GM18508 (cell line): ENCODE data around the gene GPX2.

Experiments
- ATAC-seq: cut with Tn5 transposase; IDR thresholded peaks from one replicate; pipeline ENCODE4 v1.9.1; 2021; ENCODE audit warnings: moderate number of reproducible peaks; ENCODE audit not compliant: insufficient read depth, unreplicated experiment

The GPX2 gene

DNA sequence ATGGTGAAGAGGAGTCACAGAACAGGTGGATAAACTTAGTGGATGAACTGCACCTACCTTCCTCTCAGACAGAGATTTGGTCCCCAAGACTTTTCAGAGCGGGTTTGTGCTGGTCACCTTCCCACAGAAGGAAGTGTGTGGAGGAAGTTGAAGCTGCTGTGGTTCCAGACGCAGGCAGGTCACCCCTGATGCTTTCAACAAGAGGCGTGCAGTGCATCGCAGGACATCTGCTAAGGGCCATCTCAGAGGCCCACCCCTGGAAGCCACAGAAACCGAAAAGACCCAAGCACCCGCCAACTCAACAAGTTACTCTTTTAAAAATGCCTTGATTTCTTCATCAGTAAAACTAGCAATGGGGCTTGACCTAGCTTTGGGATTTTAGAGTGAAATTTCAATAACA, 1.0 kb upstream of the GPX2 start:
- no peak for ATAC-seq

DNA sequence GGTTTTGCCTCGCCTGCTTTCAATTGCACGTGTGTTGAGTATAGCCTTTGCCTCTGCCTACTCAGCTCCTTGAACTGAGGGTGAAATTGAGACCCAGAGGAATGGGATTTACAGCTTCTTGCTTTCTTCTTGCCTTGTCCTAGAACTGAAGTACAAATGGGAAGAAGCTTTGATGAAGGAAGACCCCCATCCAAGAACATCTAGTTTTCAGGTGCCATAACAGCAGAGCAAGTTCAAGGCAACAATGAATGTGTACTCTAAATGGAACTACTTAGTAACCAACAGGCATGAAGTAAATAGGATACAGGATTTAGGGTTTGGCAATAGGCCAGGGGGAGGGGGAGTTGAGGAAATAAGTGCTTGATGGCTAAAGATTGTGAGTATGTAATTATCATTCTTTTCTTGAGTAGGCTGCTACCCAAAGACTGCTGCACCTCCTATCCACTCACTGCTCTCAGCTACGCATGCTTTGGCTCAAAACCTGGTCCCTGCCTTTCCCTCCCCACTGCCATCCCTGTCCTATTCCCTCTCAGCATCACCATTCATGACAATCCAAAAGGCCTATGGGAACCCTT, 2.1 kb downstream of the GPX2 start:
- ATAC-seq: no peak

DNA sequence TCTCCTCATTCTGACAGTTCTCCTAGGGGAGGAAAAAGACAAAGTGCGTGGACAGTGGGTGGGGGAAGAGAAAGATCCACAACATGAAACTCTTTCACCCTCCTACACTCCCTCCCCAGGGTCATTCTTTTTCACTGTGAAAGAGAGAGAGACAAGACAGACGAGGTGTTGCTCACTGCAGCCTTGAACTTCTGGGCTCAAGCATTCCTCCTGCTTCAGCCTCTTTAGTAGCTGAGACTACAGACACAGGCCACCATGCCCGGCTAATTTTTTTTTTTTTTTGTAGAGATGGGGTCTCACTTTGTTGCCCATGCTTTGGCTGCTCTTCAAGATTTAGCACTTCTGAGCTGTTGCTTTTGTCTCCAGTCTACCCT, 2.7 kb downstream of the GPX2 start:
- no peak for ATAC-seq

DNA sequence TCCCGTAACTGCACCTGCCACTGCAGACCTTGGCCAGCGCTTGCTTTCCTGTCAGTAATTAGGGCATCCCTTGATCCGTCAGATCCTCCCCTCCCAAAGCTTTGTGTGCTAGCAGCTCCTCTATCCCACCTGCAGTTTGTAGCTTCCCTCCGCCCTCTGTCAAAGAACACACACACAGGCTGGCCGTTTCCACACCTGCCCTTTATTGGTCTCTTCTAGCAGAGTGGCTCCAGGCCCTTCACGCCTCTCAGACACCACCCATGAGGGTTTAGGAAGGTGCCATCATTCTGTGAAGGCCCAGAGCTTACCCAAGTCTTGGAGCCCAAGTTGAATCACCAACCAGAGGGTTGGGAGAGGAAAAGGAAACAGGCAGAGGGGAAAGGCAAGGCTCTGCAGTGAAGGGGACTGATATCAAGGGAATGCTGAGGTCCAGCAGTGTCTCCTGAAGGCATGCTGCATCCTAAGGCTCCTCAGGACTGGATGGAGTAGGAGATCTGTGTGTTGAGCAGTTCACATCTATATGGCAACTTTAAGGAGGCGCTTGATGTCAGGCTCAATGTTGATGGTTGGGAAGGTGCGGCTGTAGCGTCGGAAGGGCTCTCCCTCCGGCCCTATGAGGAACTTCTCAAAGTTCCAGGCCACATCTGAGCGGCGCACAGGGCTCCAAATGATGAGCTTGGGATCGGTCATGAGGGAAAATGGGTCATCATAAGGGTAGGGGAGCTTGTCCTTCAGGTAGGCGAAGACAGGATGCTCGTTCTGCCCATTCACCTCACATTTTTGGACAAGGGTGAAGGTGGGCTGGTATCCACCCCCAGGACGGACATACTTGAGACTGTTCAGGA, 3.4 kb downstream of the GPX2 start:
- no peak for ATAC-seq

DNA sequence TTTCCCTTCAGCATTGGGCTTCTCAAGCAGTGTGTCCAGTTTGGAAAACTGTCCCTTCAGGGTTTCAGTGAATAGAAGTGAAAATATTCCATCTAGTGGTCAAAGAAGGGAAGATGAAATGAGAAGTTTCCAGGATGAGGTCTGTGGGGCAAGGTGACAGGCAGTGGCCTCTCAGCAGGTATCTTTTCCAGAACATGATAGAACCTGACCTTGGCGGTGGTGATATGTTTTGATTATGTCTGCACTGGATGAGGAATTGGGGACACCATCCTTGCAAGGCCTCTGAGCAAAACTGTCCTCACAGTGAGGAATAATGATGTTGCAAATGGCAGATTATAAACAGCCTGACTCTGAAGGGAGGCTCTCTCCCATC, 4.7 kb downstream of the GPX2 start:
- ATAC-seq: no peak

DNA sequence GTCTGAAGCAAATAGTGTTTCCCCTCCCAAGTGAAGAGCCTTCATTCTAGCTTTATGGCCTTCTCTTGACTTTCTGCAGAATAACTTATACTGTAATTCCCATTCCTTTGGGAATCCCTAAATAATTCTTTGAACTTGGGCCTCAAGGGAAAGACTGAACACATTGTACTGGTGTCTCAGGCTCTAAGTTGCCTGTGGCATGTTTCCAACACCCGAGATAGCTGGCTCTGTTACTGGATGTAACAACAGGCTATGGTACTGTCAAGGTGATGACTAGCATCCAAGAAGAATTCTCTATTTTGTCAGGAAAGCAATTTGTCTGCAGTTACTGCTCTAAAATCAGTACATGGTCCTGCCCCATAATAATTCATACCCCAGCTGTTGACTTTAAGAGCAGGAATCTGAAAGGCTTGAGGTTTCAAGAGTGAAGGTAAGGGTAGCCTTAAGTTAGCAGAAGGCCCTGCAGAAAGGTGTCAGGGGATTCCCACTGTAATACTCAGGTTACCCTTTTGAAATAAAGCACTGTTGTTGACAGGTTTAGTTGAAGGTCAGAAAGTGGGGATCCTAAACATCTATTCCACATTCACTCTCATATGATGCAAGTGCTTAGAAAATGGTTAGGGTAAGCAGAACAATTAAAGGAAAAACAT, 5.2 kb downstream of the GPX2 start:
- no peak for ATAC-seq

DNA sequence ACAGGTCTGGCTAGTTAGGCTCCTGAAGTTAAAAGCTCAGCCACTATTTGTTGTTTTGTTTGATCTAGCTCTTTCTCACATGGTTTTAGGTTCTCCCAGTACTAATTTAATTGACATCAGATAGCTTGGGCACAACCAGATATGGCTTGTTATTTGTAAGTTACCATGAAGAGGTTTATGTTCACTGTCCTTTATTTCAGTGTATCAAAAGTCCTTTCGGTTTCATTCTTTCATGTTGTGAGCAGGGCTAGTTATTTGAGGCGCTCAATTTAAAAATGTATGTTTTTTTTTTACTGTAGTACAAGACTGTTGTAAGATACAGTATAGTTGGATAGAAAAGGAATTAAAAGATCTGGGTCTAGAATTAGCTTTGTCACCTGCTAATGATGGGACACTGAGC, 7.0 kb downstream of the GPX2 start:
- ATAC-seq: no peak

DNA sequence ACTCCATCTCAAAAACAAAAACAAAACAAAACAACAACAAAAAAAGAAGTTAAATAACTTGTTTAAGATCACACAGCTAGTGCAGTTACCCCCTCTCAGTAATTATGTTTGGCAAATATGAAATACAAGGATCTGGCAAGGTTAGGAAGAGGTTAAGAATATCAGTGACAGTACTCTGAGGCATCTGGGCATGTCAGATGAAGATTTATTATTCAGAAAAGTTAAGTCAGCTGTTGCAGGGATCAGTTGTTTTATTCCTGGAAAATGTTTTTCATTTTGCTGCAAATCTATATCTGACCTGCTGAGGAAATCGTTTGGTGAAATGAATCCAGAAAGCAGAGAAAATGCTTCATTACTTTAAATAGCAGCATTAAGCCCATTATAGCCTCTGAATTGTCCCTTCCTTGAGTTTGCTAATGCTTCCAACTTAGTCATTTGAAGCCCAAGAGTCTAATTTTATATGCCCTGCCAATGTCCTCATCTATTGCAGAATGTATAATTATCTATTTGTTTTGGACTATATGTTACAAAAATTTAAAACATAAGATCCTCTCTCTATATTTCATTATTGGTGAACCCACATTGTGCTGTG, 8.1 kb downstream of the GPX2 start:
- ATAC-seq: no peak

DNA sequence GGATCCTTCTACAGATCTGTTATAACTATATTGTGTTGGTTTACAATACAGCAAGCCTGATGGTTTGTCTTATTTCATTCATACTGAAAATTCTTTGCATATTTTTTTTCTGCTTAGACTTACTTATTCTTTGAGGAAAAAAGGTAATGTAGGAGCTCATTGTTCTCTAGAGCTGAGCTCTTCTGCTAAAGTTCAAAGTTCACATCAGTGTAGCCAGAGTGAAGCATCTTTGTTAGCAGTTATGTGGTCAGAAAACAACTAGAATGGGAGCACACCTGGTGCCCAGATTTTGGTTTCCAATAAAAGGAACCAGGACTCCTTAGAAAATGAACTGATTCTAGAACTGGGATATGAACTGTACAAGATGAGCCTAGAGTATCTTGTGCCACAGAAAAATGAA, 10.3 kb downstream of the GPX2 start:
- ATAC-seq: no peak

DNA sequence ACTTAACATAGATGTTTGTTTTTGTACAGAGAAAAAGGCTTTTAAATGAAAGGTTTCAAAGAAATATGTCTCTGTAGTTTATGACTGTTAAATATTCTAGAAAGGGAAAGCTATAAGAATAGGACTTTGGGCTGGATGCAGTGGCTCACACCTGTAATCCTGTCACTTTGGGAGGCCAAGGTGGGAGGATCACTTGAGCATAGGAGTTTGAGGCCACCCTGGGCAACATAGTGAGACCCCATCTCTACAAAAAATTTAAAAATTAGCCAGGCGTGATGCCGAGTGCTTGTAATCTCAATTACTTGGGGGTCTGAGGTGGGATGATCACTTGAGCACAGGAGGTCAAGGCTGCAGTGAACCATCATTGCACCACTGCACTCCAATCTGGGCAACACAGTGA, 11.4 kb downstream of the GPX2 start:
- ATAC-seq: no peak

DNA sequence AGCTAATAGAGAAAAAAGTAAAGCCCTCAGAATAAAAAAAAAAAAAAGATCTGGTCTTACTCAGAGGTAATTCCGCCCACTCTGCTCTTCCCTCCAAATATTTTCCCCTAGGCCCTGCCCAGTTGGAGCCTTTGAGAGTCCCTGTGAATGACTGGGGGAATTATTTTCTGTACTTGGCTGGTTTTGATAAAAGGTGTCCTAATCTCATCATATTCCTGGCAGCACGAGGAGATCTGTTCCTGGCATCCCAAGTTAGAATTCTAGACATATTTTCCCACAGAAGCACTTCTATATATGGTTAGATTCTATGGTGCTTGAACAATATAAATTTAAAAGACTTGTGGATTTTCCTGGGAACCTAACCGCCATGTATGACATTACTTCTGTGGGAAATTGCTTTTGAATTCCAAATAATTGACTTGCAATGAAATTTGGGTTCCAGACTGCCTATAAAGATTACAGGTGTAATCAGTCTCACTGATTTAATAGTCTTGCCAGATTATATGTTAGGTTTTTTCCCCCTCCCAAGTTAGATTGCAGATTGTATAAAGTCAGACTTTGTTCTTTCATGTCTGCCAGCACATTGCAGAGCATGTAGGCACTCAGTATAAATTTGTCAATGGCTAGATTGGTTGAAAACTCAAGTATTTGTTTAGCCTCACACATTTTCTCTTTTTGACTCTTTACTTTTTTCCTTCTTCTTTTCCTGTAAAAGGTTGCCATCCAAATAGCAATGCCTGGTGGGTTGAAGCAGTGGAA, 12.3 kb downstream of the GPX2 start:
- no peak for ATAC-seq

DNA sequence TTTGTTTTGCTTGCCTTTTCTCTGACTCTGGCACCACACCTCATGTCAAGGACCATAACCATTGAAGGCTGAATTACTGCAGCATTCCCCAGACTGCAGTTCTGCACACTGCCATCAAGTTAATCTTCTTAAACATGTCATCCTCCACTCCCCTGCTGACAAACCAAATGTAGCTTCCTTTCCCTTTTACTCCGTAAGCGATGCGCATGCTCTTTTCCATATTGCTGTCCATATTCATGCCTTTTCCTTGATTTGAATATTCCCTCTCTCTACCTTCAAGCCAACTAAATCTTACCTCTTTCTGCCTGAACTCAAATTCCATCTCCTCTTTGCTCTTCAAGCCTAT, 13.6 kb downstream of the GPX2 start:
- ATAC-seq: no peak

DNA sequence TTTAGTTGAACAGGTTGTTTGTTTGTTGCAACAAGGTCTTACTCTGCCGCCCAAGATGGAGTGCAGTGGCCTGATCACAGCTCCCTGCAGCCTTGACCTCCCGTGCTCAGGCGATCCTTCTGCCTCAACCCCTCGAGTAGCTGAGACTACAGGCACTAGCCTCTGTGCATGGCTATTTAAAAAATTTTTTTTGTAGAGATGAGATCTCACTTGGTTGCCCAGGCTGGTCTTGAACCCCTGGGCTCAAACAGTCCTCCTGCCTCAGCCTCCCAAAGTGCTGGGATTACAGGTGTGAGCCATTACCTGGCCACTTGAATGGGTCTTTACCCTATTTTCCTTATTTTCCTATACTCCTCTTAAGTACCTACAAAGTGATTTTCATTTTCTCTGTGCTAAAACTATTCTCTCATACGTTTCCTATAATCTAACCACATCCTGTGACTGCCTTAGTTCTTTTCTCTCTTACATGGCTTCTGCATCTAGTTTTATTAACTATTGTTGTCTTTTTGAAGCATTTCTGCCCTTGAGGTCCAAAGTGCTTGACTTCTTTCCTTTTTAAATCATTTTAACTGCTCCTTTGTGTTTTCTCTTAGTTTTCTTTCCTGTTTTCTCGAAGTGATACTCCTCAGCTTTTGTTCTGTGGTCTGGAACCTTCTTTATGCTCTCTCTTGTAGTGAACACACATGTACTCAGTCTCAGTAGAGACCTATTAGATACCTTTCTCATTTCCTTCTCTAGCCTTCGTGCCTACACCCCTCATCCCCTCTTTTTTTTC, 14.1 kb downstream of the GPX2 start:
- ATAC-seq: no peak

DNA sequence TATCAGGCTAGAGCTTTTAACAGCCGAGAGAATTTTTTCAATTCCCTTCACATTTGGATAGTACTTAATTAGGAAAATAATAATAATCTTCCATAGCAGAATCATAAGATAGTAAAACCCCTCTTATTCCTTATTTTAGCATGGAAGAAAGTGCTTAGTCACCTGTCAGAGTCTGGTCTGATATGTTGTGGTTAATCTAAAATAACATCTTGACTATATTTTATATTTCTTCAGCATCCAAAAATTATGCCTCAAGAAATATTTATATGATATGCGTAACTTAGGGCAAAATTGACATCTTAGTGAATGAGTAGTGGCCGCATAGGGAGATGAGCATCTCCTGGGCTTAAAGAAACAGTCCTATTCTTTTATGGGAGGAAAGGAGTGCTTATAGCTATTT, 15.5 kb downstream of the GPX2 start:
- ATAC-seq: no peak

DNA sequence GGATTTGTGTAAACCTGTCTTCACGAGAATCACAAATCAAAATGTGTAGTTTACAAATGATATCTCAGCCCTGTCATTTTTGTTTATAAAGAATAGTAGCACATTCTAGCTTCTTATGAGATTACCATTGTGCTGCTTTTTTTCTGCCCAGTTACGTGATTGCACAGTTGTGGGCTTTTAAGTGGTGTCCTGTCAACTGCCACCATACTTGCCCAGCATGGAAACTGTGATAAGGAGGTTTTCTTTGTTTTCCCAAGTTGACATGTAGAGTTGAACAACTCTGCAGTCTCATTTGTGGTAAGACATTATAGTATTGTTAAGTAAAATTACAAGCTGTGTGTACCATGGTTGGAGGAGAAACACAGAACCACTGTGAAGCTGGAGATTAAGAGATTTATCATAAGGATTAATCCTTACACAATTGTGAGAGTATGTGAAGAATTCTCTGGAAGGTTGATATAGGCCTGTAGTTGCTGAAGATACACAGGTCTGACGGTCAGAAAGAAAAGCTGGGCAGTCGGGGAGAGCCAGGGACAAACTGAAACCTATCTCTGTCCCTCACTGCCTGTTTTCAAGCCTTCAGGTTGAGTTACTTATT, 16.0 kb downstream of the GPX2 start:
- ATAC-seq: no peak

DNA sequence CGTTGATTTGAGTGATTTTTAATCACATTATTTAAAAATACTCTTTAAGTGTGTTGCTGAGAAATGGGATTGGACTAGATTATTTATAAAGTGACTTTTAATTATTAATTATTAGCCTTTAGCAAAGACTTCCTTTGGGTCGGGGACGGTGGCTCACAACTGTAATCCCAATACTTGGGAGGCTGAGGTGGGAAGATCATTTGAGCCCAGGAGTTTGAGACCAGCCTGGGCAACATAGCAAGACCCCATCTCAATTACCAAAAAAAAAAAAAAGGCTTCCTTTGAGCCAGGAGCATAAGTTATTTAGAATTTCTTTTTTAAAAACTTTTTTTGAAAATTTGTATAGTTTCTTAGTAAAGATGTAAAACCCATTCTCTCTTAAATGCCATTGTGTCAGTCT, 19.5 kb downstream of the GPX2 start:
- ATAC-seq: no peak

DNA sequence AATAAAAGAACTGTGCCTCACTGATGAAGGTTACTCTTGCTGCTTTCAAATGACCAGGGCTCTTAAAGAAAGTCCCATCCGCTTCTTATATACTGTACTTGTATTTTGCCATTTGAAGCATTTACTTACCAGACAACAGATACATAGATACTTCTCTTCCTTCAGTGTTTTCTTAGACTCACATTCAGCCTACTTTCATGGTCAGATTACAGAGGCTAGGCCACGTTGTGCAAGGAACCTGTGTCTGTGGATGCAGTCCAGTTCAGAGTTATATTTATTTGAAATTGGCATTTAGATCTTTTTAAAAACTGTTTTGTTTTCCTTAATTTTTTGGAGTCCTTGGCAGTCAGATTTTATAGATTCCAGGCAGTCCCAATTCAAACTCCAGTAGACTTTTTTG, 22.1 kb downstream of the GPX2 start:
- no peak for ATAC-seq

DNA sequence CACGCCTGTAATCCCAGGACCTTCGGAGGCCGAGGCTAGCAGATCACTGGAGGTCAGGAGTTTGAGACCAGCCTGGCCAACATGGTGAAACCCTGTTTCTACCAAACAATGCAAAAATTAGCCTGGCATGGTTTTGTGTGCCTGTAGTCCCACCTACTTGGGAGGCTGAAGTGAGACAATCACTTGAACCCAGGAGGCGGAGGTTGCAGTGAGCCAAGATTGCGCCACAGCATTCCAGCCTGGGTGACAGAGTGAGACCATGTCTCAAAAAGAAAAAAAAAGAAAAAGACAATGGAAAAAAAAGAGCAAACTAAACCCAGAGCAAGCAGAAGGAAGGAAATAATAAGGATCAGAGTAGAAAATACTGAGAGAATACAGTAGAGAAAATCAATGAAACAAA, 22.9 kb downstream of the GPX2 start:
- ATAC-seq: no peak

DNA sequence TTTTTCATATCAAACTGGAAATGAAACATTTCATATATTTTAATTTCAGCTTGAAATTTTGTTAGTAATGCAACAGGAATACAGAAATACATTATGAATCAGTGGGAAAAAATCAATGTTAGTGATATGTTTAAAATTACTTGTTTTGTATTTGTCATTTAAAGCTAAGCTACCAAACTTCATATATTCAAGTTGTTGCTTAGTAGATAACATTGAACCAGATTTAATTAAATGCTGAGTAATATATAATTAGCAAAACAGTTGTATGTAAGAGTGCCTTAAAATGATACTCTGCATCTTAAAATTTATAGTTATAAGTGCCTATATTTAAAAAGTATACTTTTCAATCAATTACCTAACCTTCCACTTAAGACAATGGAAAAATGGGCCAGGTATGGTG, 23.3 kb downstream of the GPX2 start:
- no peak for ATAC-seq

DNA sequence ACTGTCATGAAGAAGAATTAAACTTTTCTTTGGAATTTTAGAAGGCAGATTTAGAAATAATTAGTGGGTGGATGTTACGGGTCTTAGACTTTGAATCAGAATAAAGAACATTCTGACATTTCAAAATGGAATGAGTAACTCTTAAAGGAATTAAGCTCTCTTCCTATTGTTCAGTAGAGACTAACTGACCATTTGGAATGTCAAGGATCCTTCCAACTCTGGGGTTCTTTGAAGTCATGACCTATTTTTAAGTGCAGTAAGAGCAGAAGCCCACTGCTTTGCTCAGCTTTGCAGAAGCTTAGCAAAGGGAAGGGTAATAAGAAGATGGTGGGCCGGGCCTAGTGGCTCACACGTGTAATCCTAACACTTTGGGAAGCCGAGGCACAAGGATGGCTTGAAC, 24.3 kb downstream of the GPX2 start:
- no peak for ATAC-seq
